Choroid plexus epithelial cell (primary cell): ENCODE results near the gene CDHR3.

ENCODE experiments used
- DNase-seq: peaks from one replicate; pipeline ENCODE4 v3.0.0-alpha.2; 2010; ENCODE audit warnings: low read depth
- H3K4me3 ChIP-seq: 2 replicates; pipeline ENCODE4 v1.5.1; 2011; ENCODE audit warnings: low read depth, mild to moderate bottlenecking, control low read depth, low read length, moderate library complexity
- TF ChIP-seq, protein P1 (sequence below): conservative IDR thresholded peaks from 2 replicates; pipeline ENCODE4 v1.5.1; 2011; ENCODE audit warnings: low read depth, mild to moderate bottlenecking, control low read depth, inconsistent platforms, low read length, moderate library complexity

Gene CDHR3

DNA sequence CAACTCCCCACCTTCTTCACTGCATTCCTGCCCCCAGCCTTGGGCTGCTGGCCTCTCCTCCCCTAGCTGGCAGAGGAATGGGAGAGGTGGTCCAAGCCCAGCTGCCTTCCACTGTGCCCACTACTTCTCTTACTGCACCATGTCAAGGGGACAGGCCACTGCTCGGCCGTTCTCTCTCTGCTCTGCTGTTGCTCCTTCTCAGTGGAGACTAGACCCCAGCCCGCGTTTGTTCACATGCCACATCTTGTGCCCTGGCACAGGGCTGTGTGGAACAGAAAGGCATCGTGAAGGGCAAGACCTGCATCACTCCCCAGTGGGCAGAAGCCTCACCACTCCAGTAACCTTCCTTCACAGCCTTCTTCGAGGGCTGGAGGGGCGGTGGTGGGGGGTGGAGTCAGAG lies 711 bp upstream of the CDHR3 start:
- TF ChIP-seq, protein P1, sequence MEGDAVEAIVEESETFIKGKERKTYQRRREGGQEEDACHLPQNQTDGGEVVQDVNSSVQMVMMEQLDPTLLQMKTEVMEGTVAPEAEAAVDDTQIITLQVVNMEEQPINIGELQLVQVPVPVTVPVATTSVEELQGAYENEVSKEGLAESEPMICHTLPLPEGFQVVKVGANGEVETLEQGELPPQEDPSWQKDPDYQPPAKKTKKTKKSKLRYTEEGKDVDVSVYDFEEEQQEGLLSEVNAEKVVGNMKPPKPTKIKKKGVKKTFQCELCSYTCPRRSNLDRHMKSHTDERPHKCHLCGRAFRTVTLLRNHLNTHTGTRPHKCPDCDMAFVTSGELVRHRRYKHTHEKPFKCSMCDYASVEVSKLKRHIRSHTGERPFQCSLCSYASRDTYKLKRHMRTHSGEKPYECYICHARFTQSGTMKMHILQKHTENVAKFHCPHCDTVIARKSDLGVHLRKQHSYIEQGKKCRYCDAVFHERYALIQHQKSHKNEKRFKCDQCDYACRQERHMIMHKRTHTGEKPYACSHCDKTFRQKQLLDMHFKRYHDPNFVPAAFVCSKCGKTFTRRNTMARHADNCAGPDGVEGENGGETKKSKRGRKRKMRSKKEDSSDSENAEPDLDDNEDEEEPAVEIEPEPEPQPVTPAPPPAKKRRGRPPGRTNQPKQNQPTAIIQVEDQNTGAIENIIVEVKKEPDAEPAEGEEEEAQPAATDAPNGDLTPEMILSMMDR: no peak
- no peak for DNase-seq
- no peak overlapping the region for H3K4me3 ChIP-seq

DNA sequence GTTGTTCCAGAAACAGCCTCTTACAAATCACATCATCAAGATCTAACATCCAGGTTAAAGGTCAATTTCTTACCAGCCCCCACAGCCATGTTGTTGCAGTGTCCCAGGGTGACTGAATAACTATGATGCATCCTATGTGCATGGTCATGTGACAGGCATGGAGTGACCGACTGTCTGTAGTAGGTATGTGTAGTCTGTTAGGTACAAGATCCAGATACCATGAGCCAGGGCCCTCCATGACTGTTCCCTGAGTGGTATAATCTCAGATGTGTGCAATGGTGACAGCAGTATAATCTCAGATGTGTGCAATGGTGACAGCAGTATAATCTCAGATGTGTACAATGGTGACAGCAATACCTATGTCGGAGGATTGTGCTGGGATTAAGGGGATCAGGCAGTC lies 8.8 kb downstream of the CDHR3 start:
- DNase-seq: no peak
- TF ChIP-seq, protein P1: no peak
- no peak overlapping the region for H3K4me3 ChIP-seq

DNA sequence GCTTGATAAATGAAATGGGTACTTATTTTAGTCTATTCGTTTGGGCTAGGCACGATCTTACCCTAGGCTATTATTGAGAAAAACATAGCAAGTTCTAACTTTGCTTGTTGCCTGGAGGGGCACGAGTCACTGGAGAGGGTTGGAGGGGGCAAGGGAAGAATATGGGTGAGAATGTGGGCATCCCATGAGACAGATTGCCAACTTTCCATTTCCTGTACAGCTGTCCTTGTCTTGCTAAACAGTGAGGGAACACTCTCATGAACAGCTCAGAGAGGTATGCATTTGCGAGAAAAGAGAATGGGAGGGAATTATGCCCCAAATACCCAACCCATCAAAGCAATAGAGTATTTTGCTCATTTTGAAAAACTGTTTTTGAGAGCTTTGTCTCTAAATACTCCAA lies 9.2 kb downstream of the CDHR3 start:
- TF ChIP-seq, protein P1: no peak
- no peak for DNase-seq
- H3K4me3 ChIP-seq: no peak overlapping the region

DNA sequence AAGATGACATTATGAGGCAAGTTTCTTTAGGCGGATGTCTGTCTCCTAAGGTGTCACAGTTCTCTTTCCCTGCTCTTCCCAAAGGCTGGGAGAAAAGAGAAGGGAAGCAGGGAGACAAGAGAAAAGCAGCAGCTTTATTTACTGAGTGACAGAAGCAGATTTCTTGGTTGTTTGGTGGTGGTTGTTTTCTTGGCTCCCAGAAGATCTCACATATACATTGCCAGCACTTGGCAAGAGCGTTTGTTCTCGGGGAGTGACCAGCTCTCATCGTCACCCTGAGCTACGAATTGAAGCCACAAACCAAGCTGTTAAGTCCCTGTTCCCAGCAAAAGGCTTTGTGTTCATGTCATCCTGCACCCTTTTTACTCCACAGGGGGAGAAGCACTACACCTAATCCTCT lies 11.4 kb downstream of the CDHR3 start:
- H3K4me3 ChIP-seq: no peak overlapping the region
- TF ChIP-seq, protein P1: no peak

DNA sequence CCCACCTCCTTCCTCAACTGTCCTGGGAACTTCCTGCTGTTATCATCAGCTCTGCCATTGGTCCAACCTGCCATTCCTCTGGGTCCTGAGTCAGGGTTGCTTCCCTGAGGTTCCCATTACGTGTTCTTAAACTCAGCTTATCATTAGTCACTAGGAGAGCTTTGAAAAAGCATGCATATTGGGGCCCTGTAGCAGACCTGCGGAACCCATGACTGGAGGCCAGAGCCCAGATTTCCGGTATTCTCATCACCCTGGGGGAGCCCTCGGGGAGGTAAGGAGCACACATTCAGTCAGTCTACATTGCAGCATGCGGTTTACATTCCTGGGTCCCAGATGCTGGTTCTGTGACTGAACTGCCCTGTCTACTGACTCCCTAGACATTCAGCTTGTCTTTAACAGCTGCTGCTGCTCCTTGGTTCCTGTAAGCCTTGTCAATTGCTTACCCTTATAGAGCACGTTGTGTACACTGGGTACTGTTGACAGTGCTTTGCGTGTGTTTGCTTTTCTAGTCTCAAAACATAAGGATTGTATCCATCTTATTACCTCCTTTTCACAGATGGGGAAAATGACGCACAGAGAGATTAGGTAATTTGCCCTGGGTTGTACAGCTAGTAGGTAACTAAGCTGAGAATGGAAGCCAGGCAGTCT lies 12.8 kb downstream of the CDHR3 start:
- DNase-seq: peak; percentile 82
- TF ChIP-seq, protein P1: no peak

More for the DNA sequence above, 11.4 kb downstream of the CDHR3 start:
- no peak for DNase-seq

DNA sequence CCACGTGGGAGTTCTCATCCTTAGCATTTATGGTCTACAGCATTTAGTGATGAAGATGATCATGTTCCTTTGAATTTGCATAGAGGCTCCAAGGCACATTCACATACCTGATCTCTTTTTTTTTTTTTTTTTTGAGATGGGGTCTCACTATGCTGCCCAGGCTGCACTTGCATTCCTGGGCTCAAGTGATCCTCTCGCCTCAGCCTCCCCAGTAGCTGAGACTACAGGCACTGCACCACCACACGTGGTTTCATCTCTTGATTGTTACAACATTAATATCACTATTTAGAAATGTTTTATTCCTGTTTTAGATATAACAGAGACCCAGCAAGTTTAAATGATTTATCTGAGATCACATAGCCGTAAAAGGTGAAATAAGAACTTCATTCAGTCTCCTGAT lies 13.8 kb downstream of the CDHR3 start:
- TF ChIP-seq, protein P1: no peak
- no peak overlapping the region for H3K4me3 ChIP-seq
- DNase-seq: no peak

More for the DNA sequence above, 12.8 kb downstream of the CDHR3 start:
- H3K4me3 ChIP-seq: no peak overlapping the region

DNA sequence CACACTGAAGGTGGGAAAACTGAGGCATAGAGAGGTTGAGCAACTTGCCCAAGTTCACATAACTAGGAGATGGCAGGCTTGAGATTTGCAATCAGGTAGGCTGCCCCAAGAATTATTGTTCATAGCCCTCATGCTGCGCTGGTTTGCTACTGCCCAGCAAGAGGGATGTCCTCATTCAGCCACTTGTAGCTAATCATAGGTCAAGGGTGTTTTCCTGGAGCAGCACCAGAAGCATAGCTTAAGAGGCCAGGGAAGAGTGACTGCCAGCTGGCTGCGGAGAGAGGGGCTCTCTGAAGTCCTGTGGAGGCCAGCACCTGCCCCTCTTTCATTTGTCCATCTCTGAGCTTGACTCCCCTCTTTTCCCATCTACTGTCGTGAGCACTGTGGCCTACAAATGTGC lies 15.0 kb downstream of the CDHR3 start:
- TF ChIP-seq, protein P1: no peak
- DNase-seq: peak; percentile 8
- H3K4me3 ChIP-seq: no peak overlapping the region
